Gastroesophageal sphincter (tissue), 4 donors: ENCODE results near the gene ASIC1. TPM values are rescaled to one million over a fixed set of nuclear protein-coding genes. Genes with fewer than 3 reads are reported as not detected.

Experiments
- ATAC-seq: fragments of 150-250 bp; one replicate; pipeline ENCODE4 v1.9.1; 2016; ENCODE audit warnings: mild to moderate bottlenecking, moderate library complexity
- H3K27ac ChIP-seq, 4 donors: fragments of 200-600 bp; sonication (generic) in 3 of 4; 1 replicate in 3 of 4; 2 replicates in 1 of 4; pipeline ENCODE4 v1.5.1; 2016 to 2019
- H3K27me3 ChIP-seq: fragments of 200-600 bp; sonication (generic); one replicate; pipeline ENCODE4 v1.5.1; 2019
- H3K36me3 ChIP-seq, 2 donors: fragments of 200-600 bp; sonication (generic); one replicate each; pipeline ENCODE4 v1.5.1; 2019; ENCODE audit warnings: control low read depth in 1 of 2
- H3K4me1 ChIP-seq, 3 donors: fragments of 200-600 bp; sonication (generic); 1 replicate in 2 of 3; 2 replicates in 1 of 3; pipeline ENCODE4 v1.5.1; 2016 to 2019; ENCODE audit warnings: control low read depth in 2 of 3
- H3K4me3 ChIP-seq, 2 donors: fragments of 200-600 bp; sonication (generic); one replicate each; pipeline ENCODE4 v1.5.1; 2019; ENCODE audit warnings: mild to moderate bottlenecking in 1 of 2, moderate library complexity in 1 of 2
- H3K9me3 ChIP-seq, 3 donors: fragments of 200-600 bp; sonication (generic); one replicate each; pipeline ENCODE4 v1.5.1; 2017 to 2019; ENCODE audit warnings: control low read depth in 2 of 3
- EP300 ChIP-seq: sonication (generic); formaldehyde crosslinking; IDR thresholded peaks from one replicate; pipeline ENCODE4 v1.6.1; 2017; ENCODE audit warnings: antibody characterized with exemption, mild to moderate bottlenecking
- POLR2A ChIP-seq, 2 donors: fragments of 450-650 bp; IDR thresholded peaks; one replicate each; pipeline ENCODE4 v1.6.1; 2017; ENCODE audit warnings: antibody characterized with exemption in 2 of 2, mild to moderate bottlenecking in 2 of 2, moderate library complexity in 1 of 2
- POLR2AphosphoS5 ChIP-seq: sonication (generic); formaldehyde crosslinking; IDR thresholded peaks from one replicate; pipeline ENCODE4 v1.6.1; 2017; ENCODE audit warnings: antibody characterized with exemption
- WGBS, 2 donors: methylation state at CpG; one replicate each; pipeline ENCODE4 v1.1.5; 2018; ENCODE audit warnings: low coverage in 1 of 2; 5-methylcytosine and 5-hydroxymethylcytosine counted together
- total RNA-seq, 4 donors: library from RNA; depleted of rRNA; stranded (reverse); fragments of >200 nt; gene quantifications; one replicate each; pipeline ENCODE4 v1.1.0, GENCODE V29; 2016
- TF ChIP-seq, protein P1 (sequence below), 4 experiments: fragments of 200-600 bp in 2 of 4; fragments of 450-650 bp in 2 of 4; sonication (generic) in 1 of 4; IDR thresholded peaks; one replicate each; pipeline ENCODE4 v1.5.1; 2017 to 2019; ENCODE audit warnings: antibody characterized with exemption in 4 of 4, mild to moderate bottlenecking in 2 of 4, moderate library complexity in 2 of 4

The ASIC1 gene
- total RNA-seq, 4 donors from 2014 or later = 0.82 to 4.9 (median 3.1) TPM

DNA sequence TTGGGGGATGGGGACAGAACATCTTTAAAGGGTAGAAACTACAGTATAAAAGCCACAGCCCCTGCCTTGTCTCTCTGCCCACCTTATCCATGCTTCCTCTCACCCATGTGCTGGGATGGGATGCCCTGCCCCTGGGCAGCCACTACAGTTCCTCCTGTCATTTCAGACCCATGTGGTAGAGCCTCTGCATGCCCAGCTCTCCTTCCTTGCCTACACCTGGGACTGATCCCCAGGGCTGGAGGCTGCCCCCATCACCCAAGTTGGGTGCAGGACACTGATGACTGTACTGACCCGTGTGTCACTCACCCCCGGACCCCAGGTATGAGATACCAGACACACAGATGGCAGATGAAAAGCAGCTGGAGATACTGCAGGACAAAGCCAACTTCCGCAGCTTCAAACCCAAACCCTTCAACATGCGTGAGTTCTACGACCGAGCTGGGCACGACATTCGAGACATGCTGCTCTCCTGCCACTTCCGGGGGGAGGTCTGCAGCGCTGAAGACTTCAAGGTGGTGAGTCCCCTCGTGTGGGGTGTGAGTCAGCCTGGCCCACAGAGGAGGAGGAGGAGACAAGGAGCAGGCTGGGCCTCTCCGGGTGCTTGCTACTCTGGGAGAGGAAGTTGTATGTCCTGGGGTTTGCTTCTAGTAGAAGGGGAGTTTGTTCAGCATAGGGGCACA lies 2.2 kb downstream of the ASIC1 start:
- no peak overlapping the region for H3K27ac ChIP-seq
- no peak for ATAC-seq
- peaks cover 8% of the 10 kb centered on the region for H3K27me3 ChIP-seq
- H3K4me1 ChIP-seq = peaks cover 3 to 29% (median 14%) of the 10 kb centered on the region in 3 donors
- no peaks in the 10 kb centered on the region for H3K36me3 ChIP-seq
- TF ChIP-seq POLR2A (IDR thresholded peaks at IDR 0.05) (no peak), EP300 (no peak), POLR2AphosphoS5 (no peak)
- TF ChIP-seq, protein P1, sequence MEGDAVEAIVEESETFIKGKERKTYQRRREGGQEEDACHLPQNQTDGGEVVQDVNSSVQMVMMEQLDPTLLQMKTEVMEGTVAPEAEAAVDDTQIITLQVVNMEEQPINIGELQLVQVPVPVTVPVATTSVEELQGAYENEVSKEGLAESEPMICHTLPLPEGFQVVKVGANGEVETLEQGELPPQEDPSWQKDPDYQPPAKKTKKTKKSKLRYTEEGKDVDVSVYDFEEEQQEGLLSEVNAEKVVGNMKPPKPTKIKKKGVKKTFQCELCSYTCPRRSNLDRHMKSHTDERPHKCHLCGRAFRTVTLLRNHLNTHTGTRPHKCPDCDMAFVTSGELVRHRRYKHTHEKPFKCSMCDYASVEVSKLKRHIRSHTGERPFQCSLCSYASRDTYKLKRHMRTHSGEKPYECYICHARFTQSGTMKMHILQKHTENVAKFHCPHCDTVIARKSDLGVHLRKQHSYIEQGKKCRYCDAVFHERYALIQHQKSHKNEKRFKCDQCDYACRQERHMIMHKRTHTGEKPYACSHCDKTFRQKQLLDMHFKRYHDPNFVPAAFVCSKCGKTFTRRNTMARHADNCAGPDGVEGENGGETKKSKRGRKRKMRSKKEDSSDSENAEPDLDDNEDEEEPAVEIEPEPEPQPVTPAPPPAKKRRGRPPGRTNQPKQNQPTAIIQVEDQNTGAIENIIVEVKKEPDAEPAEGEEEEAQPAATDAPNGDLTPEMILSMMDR (IDR thresholded peaks at IDR 0.05) = no peak
- no peaks in the 10 kb centered on the region for H3K9me3 ChIP-seq
- no peak overlapping the region for H3K4me3 ChIP-seq
- WGBS, 2 donors = no CpG with 5 or more reads among the region's 12 CpGs

DNA sequence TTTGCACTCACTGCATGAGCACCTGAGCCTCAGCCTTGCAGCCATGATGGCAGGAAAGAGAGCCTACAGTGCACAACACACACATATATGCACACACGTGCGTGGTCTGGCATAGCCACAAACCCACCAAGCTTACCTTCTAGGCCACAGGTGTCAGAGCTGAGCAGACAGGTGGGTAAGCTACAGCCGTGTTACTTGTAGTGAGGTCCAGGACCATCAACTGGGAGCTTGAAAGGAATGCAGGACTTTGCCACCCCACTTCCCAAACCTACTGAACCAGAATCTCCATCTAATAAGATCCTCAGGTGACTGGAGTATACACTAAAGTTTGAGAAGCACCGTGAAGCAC lies 2.7 kb downstream of the ASIC1 start:
- ATAC-seq = no peak
- no peaks in the 10 kb centered on the region for H3K36me3 ChIP-seq
- H3K4me3 ChIP-seq = no peak overlapping the region
- H3K27ac ChIP-seq = no peak overlapping the region
- 89% methylated on average over 3 of the region's 4 CpGs; no CpG with 5 or more reads in 1 of the 2 donors for WGBS, 2 donors
- peaks cover 4% of the 10 kb centered on the region for H3K27me3 ChIP-seq
- no peaks in the 10 kb centered on the region for H3K9me3 ChIP-seq
- TF ChIP-seq POLR2A (IDR thresholded peaks at IDR 0.05) = no peak
- TF ChIP-seq POLR2AphosphoS5 = no peak
- TF ChIP-seq, protein P1 (IDR thresholded peaks at IDR 0.05) = no peak
- no peak for TF ChIP-seq EP300
- peaks cover 3 to 29% (median 14%) of the 10 kb centered on the region in 3 donors for H3K4me1 ChIP-seq

DNA sequence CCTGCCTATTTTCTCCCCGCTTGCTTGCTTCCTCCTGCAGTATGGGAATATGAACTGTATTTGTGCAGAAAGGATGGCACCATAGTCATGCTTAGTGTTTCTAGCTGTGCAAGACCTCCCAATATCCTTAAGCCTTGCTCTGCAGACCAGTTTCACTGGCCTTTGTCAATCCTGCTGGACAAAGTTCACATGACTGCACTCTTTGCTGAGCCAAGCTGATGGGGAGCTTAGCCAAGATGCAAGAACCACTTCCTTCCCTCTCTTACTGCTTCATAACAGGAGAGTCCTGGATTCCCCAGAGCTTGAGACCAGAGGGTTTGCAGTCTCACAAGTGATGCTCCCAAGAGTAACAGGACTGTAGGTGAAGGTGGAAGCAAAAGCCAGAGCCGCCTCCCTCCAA lies 3.8 kb downstream of the ASIC1 start:
- no peak overlapping the region for H3K4me3 ChIP-seq
- no peaks in the 10 kb centered on the region for H3K9me3 ChIP-seq
- no peak overlapping the region for H3K27ac ChIP-seq
- WGBS, 2 donors = 92 to 100% methylated on average over 1 of the region's 2 CpGs
- peaks cover 3 to 26% (median 9%) of the 10 kb centered on the region in 3 donors for H3K4me1 ChIP-seq
- H3K27me3 ChIP-seq = no peaks in the 10 kb centered on the region
- ATAC-seq = no peak
- TF ChIP-seq, protein P1 (IDR thresholded peaks at IDR 0.05) = no peak
- TF ChIP-seq POLR2AphosphoS5 (no peak), EP300 (no peak), POLR2A (IDR thresholded peaks at IDR 0.05) (no peak)
- no peaks in the 10 kb centered on the region for H3K36me3 ChIP-seq

DNA sequence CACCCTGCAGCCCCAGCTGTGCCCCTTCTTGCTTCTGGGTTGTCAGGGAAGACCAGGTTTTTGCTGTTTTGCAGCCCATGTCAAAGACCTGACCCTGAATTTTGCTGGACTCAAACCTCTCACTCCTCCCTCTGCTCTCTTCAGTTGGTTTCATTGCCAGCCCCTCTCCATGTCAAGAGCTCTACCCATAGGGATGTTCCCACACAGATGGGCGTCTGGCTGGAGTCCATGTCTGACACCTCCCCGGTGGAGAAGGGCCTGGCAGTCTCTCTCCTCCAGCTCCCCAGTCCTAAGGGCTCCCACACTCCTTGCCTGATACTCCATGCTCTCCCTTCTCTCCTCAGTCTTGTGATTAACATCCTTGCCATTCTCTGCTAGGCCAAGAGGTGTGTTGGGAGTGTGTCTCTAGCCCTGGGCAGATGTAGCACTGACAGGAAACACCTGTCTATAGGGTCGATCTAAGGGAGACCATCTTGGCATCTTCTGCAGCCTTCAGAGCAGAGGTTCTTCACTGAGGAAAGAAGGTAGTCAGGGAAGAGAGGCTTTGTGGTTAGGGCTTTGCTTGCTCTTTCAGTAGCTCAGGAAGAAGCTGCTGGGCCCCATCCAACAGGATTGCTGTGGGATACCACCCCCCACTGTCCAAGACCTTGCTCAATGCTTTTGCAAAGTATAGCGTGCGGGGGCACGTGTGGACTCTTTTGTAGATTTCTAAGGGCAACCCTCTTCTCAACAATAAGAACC lies 4.7 kb downstream of the ASIC1 start:
- no peaks in the 10 kb centered on the region for H3K27me3 ChIP-seq
- TF ChIP-seq EP300 (no peak), POLR2AphosphoS5 (no peak), POLR2A (IDR thresholded peaks at IDR 0.05) (no peak)
- TF ChIP-seq, protein P1 (IDR thresholded peaks at IDR 0.05) = no peak
- 67 to 81% methylated on average over 2 to 5 of the region's 6 CpGs for WGBS, 2 donors
- no peak for ATAC-seq
- peaks cover 0 to 25% (median 0%) of the 10 kb centered on the region in 3 donors for H3K4me1 ChIP-seq
- H3K4me3 ChIP-seq = no peak overlapping the region
- H3K27ac ChIP-seq = no peak overlapping the region
- no peaks in the 10 kb centered on the region for H3K9me3 ChIP-seq
- no peaks in the 10 kb centered on the region for H3K36me3 ChIP-seq
